Heart right ventricle (tissue), 16 donors: ENCODE measurements around the gene YAP1. TPM values are rescaled to one million over a fixed set of nuclear protein-coding genes. Genes with fewer than 3 reads are reported as not detected.
A peak's percentile ranks its signal among the peaks of the same experiment; 100 is the strongest.

Experiments
- ATAC-seq, 8 donors: fragments of 200-7000 bp; cut with Tn5 transposase; one replicate each; pipeline ENCODE4 v1.9.1; 2020; ENCODE audit warnings: mild to moderate bottlenecking in 8 of 8, moderate library complexity in 8 of 8, moderate number of reproducible peaks in 1 of 8
- DNase-seq, 2 donors: peaks; one replicate each; pipeline ENCODE4 v3.0.0-alpha.2; 2020
- H3K27ac ChIP-seq, 10 donors: fragments of 200-600 bp; sonication (generic) in 2 of 10; one replicate each; pipeline versions ENCODE4 v1.5.0 to v1.8.0; 2020 to 2022; ENCODE audit warnings: mild to moderate bottlenecking in 3 of 10
- H3K27me3 ChIP-seq, 7 donors: fragments of 200-600 bp; one replicate each; pipeline ENCODE4 v1.8.0; 2021 to 2022; ENCODE audit warnings: mild to moderate bottlenecking in 2 of 7
- H3K36me3 ChIP-seq, 9 donors: fragments of 200-600 bp; sonication (generic) in 1 of 9; one replicate each; pipeline versions ENCODE4 v1.5.0 to v1.8.0; 2020 to 2022; ENCODE audit warnings: mild to moderate bottlenecking in 2 of 9
- H3K4me1 ChIP-seq, 9 donors: fragments of 200-600 bp; sonication (generic) in 1 of 9; one replicate each; pipeline versions ENCODE4 v1.5.0 to v1.8.0; 2020 to 2022; ENCODE audit warnings: mild to moderate bottlenecking in 4 of 9
- H3K4me3 ChIP-seq, 10 donors: fragments of 200-600 bp; sonication (generic) in 2 of 10; one replicate each; pipeline versions ENCODE4 v1.5.0 to v1.8.0; 2020 to 2022; ENCODE audit warnings: mild to moderate bottlenecking in 7 of 10, moderate library complexity in 2 of 10
- H3K9me3 ChIP-seq, 11 donors: fragments of 200-600 bp in 10 of 11; sonication (generic) in 2 of 11; one replicate each; pipeline versions ENCODE4 v1.5.0 to v1.8.0; 2013 to 2022; ENCODE audit warnings: mild to moderate bottlenecking in 2 of 11, control low read depth in 1 of 11, moderate library complexity in 1 of 11
- WGBS, 2 donors: extraction: QIAGEN DNeasy Blood & Tissue Kit; methylation state at CpG; one replicate each; pipeline ENCODE4 v1.1.7; 2013; ENCODE audit warnings: inconsistent platforms in 1 of 2; 5-methylcytosine and 5-hydroxymethylcytosine counted together
- intact Hi-C, 10 donors: fragments of 100-400 bp; cut with DNase I; formaldehyde crosslinking; loops; one replicate each; pipeline versions ENCODE4 v1.11.1 to v1.14.2; 2022
- polyA plus RNA-seq, 2 donors: library from polyadenylated mRNA; stranded (reverse); fragments of 200-250 nt; gene quantifications; one replicate each; pipeline ENCODE4 v1.2.3, GENCODE V29; 2013
- total RNA-seq, 10 donors: library from RNA; stranded (reverse); fragmentation: NEBNext Ultra II Directional in 3 of 10; extraction: Animal tissue kit (Norgen Biotek cat#: 25700) in 3 of 10; gene quantifications; one replicate each; pipeline versions ENCODE4 v1.2.1 to v1.2.4, GENCODE V29; 2021 to 2023
- TF ChIP-seq, protein P1 (sequence below), 9 donors: fragments of 200-600 bp; sonication (generic) in 2 of 9; IDR thresholded peaks; one replicate each; pipeline versions ENCODE4 v1.5.0 to v1.8.0; 2021 to 2022; ENCODE audit warnings: antibody characterized with exemption in 9 of 9, mild to moderate bottlenecking in 5 of 9, moderate library complexity in 1 of 9
- donor health status: Arrhythmogenic right ventricular cardiomyopathy.
- donor health status: ischemic (EF 13 %, LVEDD 7.1; RV severe dilation, severe dysfunction).
- donor health status: healthy with polysubstance abuse.
- donor health status: DM: no; HTN: yes; CAD: no.
- donor health status: DM: no; HTN: no; CAD: no.
- donor health status: ischemic (EF 25% LVEDD 6.9; RV normal size, moderate dysfunction).
- donor health status: ischemic (EF 25% LVEDD 5.7; RV mildly dilated, moderate dysfunction).
- donor health status: healthy.
- donor health status: DM: yes; HTN: yes; CAD: no.
- donor health status: Ischemic cardiomyopathy.
- donor health status: ischemic (EF 35%, LVEDD 5.7; RV mildly dilated, moderate dysfunction).
- donor health status: nonischemic (EF 11% LVEDD 7.7; RV severe dilation, severe dysfunction).
- donor health status: DM: yes; HTN: yes; CAD: no.
- donor health status: PGD.
- donor health status: ischemic (EF 29% LVEDD 5.4; RV normal size, mild dysfunction).
- donor health status: nonischemic (EF 23%, LVEDD 6.1; RV moderate dilation, normal function).

The YAP1 gene
- total and polyA plus RNA-seq, 12 donors: 15.7 to 91.3 (median 65.0) TPM

DNA sequence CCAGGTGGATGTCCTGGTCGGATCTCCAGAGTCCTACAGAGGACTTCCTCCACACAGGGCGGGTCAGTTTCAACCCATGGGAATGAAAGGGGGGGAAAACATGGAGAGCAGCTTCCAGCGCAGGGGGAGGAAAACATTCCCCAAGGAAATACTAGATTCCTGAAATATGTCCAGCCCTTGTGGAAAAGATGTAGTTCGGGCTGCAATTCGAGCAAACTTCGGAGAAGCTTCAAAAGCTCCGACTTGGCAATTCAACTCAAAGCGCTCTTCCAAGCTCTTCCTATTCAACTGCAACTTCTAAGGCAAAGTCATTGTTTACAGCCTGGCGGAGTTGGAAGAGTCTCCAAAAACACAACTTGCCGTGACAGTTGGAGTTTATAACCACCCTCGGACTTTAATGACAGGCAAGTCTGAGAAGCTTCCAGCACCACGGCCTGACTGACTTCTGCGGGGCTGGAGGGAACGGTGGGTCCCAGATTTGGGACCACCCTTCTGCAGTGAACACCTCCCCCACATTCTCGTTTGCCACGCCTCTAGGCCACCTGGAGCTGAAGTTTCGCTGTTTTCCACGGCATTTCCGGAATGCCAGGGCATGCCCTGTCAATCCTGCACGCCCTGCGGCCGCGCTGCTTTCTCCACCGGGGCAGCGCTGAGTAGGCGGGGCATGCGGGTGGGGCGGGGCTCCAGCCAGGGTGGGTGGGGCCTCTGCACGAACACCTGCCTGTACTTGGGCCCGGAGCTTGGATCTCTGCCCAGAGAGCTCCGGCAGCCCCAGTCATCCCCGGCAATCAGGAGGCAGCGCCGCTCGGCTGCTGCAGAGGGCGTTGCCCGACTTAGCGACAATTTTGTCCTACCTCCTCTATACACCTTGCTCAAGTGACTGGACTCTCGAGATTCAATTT is 158.1 kb downstream of the YAP1 start:
- DNase-seq (peak; percentile 58 to 77), ATAC-seq (peak; percentile 88 to 97 (median 96))
- intact Hi-C loops: loop anchor here in 4 of 10 donors (5.0 to 10.0 kb wide), 4 partner anchors 84 to 204 kb away; partner anchors contain the start of gene YAP1 (in 2 of the 4)
- TF ChIP-seq, protein P1, sequence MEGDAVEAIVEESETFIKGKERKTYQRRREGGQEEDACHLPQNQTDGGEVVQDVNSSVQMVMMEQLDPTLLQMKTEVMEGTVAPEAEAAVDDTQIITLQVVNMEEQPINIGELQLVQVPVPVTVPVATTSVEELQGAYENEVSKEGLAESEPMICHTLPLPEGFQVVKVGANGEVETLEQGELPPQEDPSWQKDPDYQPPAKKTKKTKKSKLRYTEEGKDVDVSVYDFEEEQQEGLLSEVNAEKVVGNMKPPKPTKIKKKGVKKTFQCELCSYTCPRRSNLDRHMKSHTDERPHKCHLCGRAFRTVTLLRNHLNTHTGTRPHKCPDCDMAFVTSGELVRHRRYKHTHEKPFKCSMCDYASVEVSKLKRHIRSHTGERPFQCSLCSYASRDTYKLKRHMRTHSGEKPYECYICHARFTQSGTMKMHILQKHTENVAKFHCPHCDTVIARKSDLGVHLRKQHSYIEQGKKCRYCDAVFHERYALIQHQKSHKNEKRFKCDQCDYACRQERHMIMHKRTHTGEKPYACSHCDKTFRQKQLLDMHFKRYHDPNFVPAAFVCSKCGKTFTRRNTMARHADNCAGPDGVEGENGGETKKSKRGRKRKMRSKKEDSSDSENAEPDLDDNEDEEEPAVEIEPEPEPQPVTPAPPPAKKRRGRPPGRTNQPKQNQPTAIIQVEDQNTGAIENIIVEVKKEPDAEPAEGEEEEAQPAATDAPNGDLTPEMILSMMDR (IDR thresholded peaks at IDR 0.05): peak in 7 of 9 donors; percentile 41 to 70 (median 52)
- no peaks in the 10 kb centered on the region for H3K36me3 ChIP-seq
- WGBS, 2 donors: 14 to 16% methylated on average over 39 of the region's 39 CpGs
- H3K27ac ChIP-seq: peak overlapping the region in 3 of 10 donors; percentile 30 to 45 (median 39)
- H3K27me3 ChIP-seq: peaks cover 0 to 53% (median 0%) of the 10 kb centered on the region in 7 donors
- peak overlapping the region in 9 of 10 donors; percentile 34 to 52 (median 48) for H3K4me3 ChIP-seq
- no peaks in the 10 kb centered on the region for H3K9me3 ChIP-seq
- peaks cover 4 to 21% (median 9%) of the 10 kb centered on the region in 9 donors for H3K4me1 ChIP-seq

DNA sequence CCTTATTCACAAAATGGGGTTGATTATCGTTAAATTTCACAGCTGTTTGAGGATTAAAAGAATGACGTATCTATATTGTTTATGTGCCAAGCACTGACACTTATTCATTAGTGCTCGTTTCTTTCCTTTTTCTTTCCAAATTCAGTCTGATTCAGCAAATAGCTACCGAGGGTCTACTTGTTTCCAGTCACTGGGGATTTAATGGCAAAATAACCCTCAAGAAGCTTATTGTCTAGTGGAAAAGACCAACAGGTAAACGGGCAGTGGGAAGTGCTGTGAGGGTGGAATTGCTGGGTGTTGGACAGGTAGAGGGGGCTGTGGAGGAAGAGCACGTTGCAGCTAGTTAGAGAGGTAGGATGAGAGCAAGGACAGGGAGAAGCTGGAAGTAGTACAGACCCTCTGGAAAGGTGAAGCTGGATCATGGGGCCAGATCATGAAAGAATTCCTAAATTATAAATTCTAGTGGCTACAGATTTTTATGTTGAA is 158.8 kb downstream of the YAP1 start:
- no peak for DNase-seq
- TF ChIP-seq, protein P1 (IDR thresholded peaks at IDR 0.05): no peak
- ATAC-seq: no peak
- peak overlapping the region in 1 of 10 donors; percentile 39 for H3K27ac ChIP-seq
- no peaks in the 10 kb centered on the region for H3K36me3 ChIP-seq
- WGBS, 2 donors: 12 to 15% methylated on average over 6 of the region's 6 CpGs
- peaks cover 0 to 53% (median 0%) of the 10 kb centered on the region in 7 donors for H3K27me3 ChIP-seq
- H3K9me3 ChIP-seq: no peaks in the 10 kb centered on the region
- intact Hi-C loops: loop anchor here in 4 of 10 donors (5.0 to 10.0 kb wide), 4 partner anchors 84 to 204 kb away; partner anchors contain the start of gene YAP1 (in 2 of the 4)
- H3K4me1 ChIP-seq: peaks cover 4 to 21% (median 9%) of the 10 kb centered on the region in 9 donors
- H3K4me3 ChIP-seq: peak overlapping the region in 9 of 10 donors; percentile 34 to 52 (median 48)

DNA sequence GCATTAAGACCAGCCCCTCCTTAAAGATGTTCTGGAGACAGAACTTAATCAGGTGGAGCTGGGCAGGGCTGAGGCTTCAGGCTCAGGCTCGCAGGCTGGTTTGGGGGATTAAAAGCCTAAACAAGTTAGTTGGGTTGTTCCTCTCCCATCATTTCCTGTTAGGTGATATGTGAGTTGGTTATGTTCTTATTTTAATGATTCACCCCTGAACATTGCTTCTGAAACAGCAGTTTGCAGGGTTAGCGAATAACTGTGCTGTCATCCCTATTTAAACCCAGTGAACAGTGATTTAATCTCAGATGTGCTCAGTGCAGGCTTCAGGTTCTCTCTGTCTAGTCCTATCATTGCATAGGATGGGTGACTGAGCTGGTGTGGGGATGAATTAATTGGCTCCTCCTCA is 159.7 kb downstream of the YAP1 start:
- H3K9me3 ChIP-seq: no peaks in the 10 kb centered on the region
- no peak overlapping the region for H3K27ac ChIP-seq
- no peaks in the 10 kb centered on the region for H3K36me3 ChIP-seq
- H3K27me3 ChIP-seq: peaks cover 0 to 53% (median 0%) of the 10 kb centered on the region in 7 donors
- H3K4me3 ChIP-seq: no peak overlapping the region
- ATAC-seq (no peak), DNase-seq (no peak)
- TF ChIP-seq, protein P1 (IDR thresholded peaks at IDR 0.05): no peak
- H3K4me1 ChIP-seq: peaks cover 4 to 21% (median 9%) of the 10 kb centered on the region in 9 donors
- 92% methylated on average over 2 of the region's 2 CpGs for WGBS, 2 donors
- intact Hi-C loops: loop anchor here in 6 of 10 donors (5.0 to 10.0 kb wide), 6 partner anchors 85 to 205 kb away; partner anchors contain the start of gene YAP1 (in 2 of the 6)
